Keratinocyte (primary cell): Measurements from ENCODE around the gene SLC27A3. TPM values are rescaled to one million over a fixed set of nuclear protein-coding genes. Genes with fewer than 3 reads are reported as not detected.

Source experiments
- DNase-seq: peaks from one replicate; pipeline ENCODE4 v3.0.0-alpha.2; 2011; ENCODE audit warnings: low read depth, missing footprints, low spot score
- FAIRE-seq: peaks from 2 replicates; lab custom pipeline; 2011; peaks lifted over from hg19 to GRCh38; lab: Jason Lieb, UNC
- H2AFZ ChIP-seq: 2 replicates; pipeline ENCODE4 v1.6.0; 2012; ENCODE audit warnings: low read length, control low read depth, inconsistent platforms; ENCODE audit not compliant: control insufficient read depth
- H3K27ac ChIP-seq: 2 replicates; pipeline ENCODE4 v1.5.1; 2011; ENCODE audit warnings: low read length; ENCODE audit not compliant: control insufficient read depth, insufficient read depth
- H3K27me3 ChIP-seq: 3 replicates; pipeline ENCODE4 v1.6.0; 2011; ENCODE audit warnings: low read length; ENCODE audit not compliant: control insufficient read depth, insufficient read depth; ENCODE audit errors: extremely low read depth
- H3K36me3 ChIP-seq, 2 experiments: 2 replicates in 1 of 2; 3 replicates in 1 of 2; pipeline ENCODE4 v1.5.1; 2011; ENCODE audit warnings: low read length in 2 of 2, mild to moderate bottlenecking in 1 of 2; ENCODE audit not compliant: control insufficient read depth in 2 of 2, insufficient read depth in 2 of 2; ENCODE audit errors: extremely low read depth in 1 of 2
- H3K4me1 ChIP-seq: 3 replicates; pipeline ENCODE4 v1.5.1; 2011; ENCODE audit warnings: low read length; ENCODE audit not compliant: control insufficient read depth, insufficient read depth; ENCODE audit errors: extremely low read depth
- H3K4me2 ChIP-seq: 3 replicates; pipeline ENCODE4 v1.6.0; 2011; ENCODE audit warnings: low read depth, low read length; ENCODE audit not compliant: control insufficient read depth, insufficient read depth; ENCODE audit errors: extremely low read depth
- H3K4me3 ChIP-seq, 3 experiments: fragments of 200-600 bp in 1 of 3; sonication (generic) in 1 of 3; 2 replicates in 2 of 3; 3 replicates in 1 of 3; pipeline ENCODE4 v1.5.1; 2011 to 2016; ENCODE audit warnings: low read length in 3 of 3, mild to moderate bottlenecking in 3 of 3, control low read depth in 2 of 3, inconsistent platforms in 1 of 3, low read depth in 1 of 3, mixed read lengths in 1 of 3, mixed run types in 1 of 3, moderate library complexity in 1 of 3; ENCODE audit not compliant: control insufficient read depth in 2 of 3, insufficient read depth in 2 of 3; ENCODE audit errors: extremely low read depth in 1 of 3
- H3K79me2 ChIP-seq: 2 replicates; pipeline ENCODE4 v1.6.0; 2012; ENCODE audit warnings: low read length; ENCODE audit not compliant: control insufficient read depth, insufficient read depth
- H3K9ac ChIP-seq: 3 replicates; pipeline ENCODE4 v1.6.0; 2011; ENCODE audit warnings: low read length; ENCODE audit not compliant: control insufficient read depth, insufficient read depth; ENCODE audit errors: extremely low read depth
- H3K9me1 ChIP-seq: 3 replicates; pipeline ENCODE4 v1.6.0; 2011; ENCODE audit warnings: low read length; ENCODE audit not compliant: control insufficient read depth, insufficient read depth; ENCODE audit errors: extremely low read depth
- H3K9me3 ChIP-seq: 2 replicates; pipeline ENCODE4 v1.5.1; 2012; ENCODE audit warnings: low read depth, low read length; ENCODE audit not compliant: control insufficient read depth
- H4K20me1 ChIP-seq: 3 replicates; pipeline ENCODE4 v1.6.0; 2011; ENCODE audit warnings: low read length; ENCODE audit not compliant: control insufficient read depth, insufficient read depth; ENCODE audit errors: extremely low read depth
- EZH2 ChIP-seq: IDR thresholded peaks from one replicate; pipeline ENCODE4 v1.6.1; 2012; ENCODE audit warnings: inconsistent platforms, mild to moderate bottlenecking, low read length, moderate library complexity
- dilution Hi-C: fragments of 300-500 bp; cut with MboI; formaldehyde crosslinking; loops from one replicate; pipeline ENCODE4 v1.7.0; 2020; ENCODE audit warnings: low sequenced_read_pairs; ENCODE audit not compliant: extremely low pct_ligation_motif_present
- polyA plus RNA-seq, 5 experiments: library from polyadenylated mRNA; depleted of rRNA in 3 of 5; stranded (reverse) in 3 of 5; stranded (forward) in 1 of 5; unstranded in 1 of 5; fragments of >200 nt; gene quantifications; 1 replicate in 1 of 5; 2 replicates in 3 of 5; 3 replicates in 1 of 5; pipeline versions ENCODE4 v1.2.1 to v1.2.3, GENCODE V29; 2011 to 2012; ENCODE audit warnings: missing spikeins in 2 of 5, low read depth in 1 of 5, low replicate concordance in 1 of 5
- TF ChIP-seq, protein P1 (sequence below), 3 experiments: IDR thresholded peaks in 1 of 3; conservative IDR thresholded peaks in 1 of 3; optimal IDR thresholded peaks in 1 of 3; 2 replicates in 2 of 3; 3 replicates in 1 of 3; pipeline versions ENCODE3 to v1.5.1; 2011; ENCODE audit warnings: low read length in 3 of 3, mild to moderate bottlenecking in 3 of 3, moderate library complexity in 2 of 3, control low read depth in 1 of 3, inconsistent platforms in 1 of 3; ENCODE audit not compliant: insufficient read depth in 2 of 3; ENCODE audit errors: extremely low read depth in 1 of 3

The SLC27A3 gene
- polyA plus RNA-seq, 1 donor (not counting 4 experiments of a cell fraction or from before 2014, with no cell fraction given): 7.4 TPM

- FAIRE-seq (no peak), DNase-seq (no peak)
- no peak for TF ChIP-seq EZH2
- TF ChIP-seq, protein P1, sequence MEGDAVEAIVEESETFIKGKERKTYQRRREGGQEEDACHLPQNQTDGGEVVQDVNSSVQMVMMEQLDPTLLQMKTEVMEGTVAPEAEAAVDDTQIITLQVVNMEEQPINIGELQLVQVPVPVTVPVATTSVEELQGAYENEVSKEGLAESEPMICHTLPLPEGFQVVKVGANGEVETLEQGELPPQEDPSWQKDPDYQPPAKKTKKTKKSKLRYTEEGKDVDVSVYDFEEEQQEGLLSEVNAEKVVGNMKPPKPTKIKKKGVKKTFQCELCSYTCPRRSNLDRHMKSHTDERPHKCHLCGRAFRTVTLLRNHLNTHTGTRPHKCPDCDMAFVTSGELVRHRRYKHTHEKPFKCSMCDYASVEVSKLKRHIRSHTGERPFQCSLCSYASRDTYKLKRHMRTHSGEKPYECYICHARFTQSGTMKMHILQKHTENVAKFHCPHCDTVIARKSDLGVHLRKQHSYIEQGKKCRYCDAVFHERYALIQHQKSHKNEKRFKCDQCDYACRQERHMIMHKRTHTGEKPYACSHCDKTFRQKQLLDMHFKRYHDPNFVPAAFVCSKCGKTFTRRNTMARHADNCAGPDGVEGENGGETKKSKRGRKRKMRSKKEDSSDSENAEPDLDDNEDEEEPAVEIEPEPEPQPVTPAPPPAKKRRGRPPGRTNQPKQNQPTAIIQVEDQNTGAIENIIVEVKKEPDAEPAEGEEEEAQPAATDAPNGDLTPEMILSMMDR (optimal IDR thresholded peaks at IDR 0.05 in 1 of 3, IDR thresholded peaks at IDR 0.05 in 1 of 3, conservative IDR thresholded peaks at IDR 0.05 in 1 of 3; ENCODE audit: extremely low read depth in 1 of 3, insufficient read depth in 2 of 3, low read length in 3 of 3): no peak
- H4K20me1 ChIP-seq: no peaks in the 10 kb centered on the region
- H3K27me3 ChIP-seq: no peaks in the 10 kb centered on the region
- H3K36me3 ChIP-seq: peaks cover 40 to 42% of the 10 kb centered on the region in 2 experiments
- H3K4me2 ChIP-seq: no peak overlapping the region
- dilution Hi-C loops: no loop called here
- H3K9me3 ChIP-seq: no peaks in the 10 kb centered on the region
- no peak overlapping the region for H3K4me3 ChIP-seq
- no peak overlapping the region for H3K9ac ChIP-seq
- no peaks in the 10 kb centered on the region for H3K79me2 ChIP-seq
- H3K27ac ChIP-seq: no peak overlapping the region
- H3K4me1 ChIP-seq: no peaks in the 10 kb centered on the region
- no peaks in the 10 kb centered on the region for H3K9me1 ChIP-seq
- no peak overlapping the region for H2AFZ ChIP-seq
These were observed 6.0 kb upstream of the SLC27A3 start for GRCh38 chr1:153769221-153769620.

DNA sequence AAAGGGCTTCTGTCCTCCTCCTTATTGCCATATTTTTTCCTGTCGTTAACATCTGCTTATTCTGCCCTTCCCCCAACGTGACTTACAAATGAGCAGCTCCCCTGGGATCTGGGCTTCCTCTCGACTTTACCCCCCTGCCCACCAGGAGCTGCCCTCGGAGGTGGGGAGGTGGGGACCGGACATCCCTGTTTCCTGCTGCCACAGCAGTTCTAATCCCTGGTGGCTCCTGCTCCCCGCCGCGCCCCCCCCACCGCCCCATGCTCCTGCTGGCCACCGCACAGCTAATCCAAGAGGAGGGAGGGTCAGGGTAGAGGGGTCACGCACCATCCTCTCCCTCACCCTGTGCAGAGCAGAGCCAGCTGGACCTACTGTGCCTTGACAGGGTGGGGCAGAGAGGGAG lies 4.4 kb upstream of the SLC27A3 start:
- Histone ChIP-seq H3K9ac (no peak overlapping the region), H3K27me3 (no peaks in the 10 kb centered on the region), H4K20me1 (no peaks in the 10 kb centered on the region), H3K36me3 (peaks cover 33 to 36% of the 10 kb centered on the region in 2 experiments), H3K79me2 (no peaks in the 10 kb centered on the region), H3K4me2 (no peak overlapping the region), H3K9me1 (no peaks in the 10 kb centered on the region), H2AFZ (no peak overlapping the region), H3K27ac (no peak overlapping the region), H3K4me3 (no peak overlapping the region), H3K4me1 (peaks cover 10% of the 10 kb centered on the region), H3K9me3 (no peaks in the 10 kb centered on the region)
- no peak for FAIRE-seq
- DNase-seq: no peak
- dilution Hi-C loops: no loop called here
- no peak for TF ChIP-seq EZH2
- TF ChIP-seq, protein P1 (optimal IDR thresholded peaks at IDR 0.05 in 1 of 3, IDR thresholded peaks at IDR 0.05 in 1 of 3, conservative IDR thresholded peaks at IDR 0.05 in 1 of 3; ENCODE audit: extremely low read depth in 1 of 3, insufficient read depth in 2 of 3, low read length in 3 of 3): no peak
